Measurements from ENCODE around the gene ARMC10.

ARMC10 gene

GRCh38 chr7:103114576-103115008, 39.7 kb downstream of the ARMC10 start:
- Histone ChIP-seq H3K9ac (ENCODE audit: insufficient read length) (no peak overlapping the region), H3K4me3 (no peak overlapping the region), H3K27ac (no peak overlapping the region), H3K36me3 (ENCODE audit: insufficient read depth, low read length) (peaks cover 25% of the 10 kb centered on the region), H3K9me3 (ENCODE audit: low read depth, low read length) (no peaks in the 10 kb centered on the region)
- TF ChIP-seq EZH2 (IDR thresholded peaks at IDR 0.05), result no peak
- no peak for TF ChIP-seq FOXP2 (optimal IDR thresholded peaks at IDR 0.05; ENCODE audit: control extremely low read depth, extremely low read length, insufficient read depth)
- no peak for TF ChIP-seq POLR2AphosphoS5 (IDR thresholded peaks at IDR 0.05; ENCODE audit: borderline replicate concordance, low read depth, low read length)
- no peak for DNase-seq (ENCODE audit: low read depth, low spot score)

DNA sequence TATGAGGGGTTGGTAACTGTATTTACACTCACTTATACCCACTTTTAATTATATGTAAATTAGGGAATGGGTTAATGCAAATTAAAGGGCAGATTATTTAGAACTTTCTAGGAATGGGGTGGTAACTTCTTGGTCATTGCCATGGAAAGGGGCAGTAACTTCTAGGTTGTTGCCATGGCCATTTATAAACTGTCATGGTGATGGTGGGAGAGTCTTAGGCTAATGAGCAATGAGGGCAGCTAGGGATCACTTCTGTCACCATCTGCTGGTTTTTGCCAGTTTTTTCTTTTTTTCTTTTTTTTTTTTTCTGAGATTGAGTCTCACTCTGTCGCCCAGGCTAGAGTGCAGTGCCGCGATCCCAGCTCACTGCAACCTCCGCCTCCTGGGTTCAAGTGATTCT, 40.8 kb downstream of the ARMC10 start:
- Histone ChIP-seq H3K27ac (no peak overlapping the region), H3K4me3 (no peak overlapping the region), H3K9ac (ENCODE audit: insufficient read length) (no peak overlapping the region), H3K36me3 (ENCODE audit: insufficient read depth, low read length) (peaks cover 35% of the 10 kb centered on the region), H3K9me3 (ENCODE audit: low read depth, low read length) (no peaks in the 10 kb centered on the region)
- no peak for DNase-seq (ENCODE audit: low read depth, low spot score)
- TF ChIP-seq POLR2AphosphoS5 (IDR thresholded peaks at IDR 0.05; ENCODE audit: borderline replicate concordance, low read depth, low read length) (no peak), EZH2 (IDR thresholded peaks at IDR 0.05) (no peak)

GRCh38 chr7:103116511-103116910, 41.6 kb downstream of the ARMC10 start:
- Histone ChIP-seq H3K27ac (no peak overlapping the region), H3K9ac (ENCODE audit: insufficient read length) (no peak overlapping the region), H3K9me3 (ENCODE audit: low read depth, low read length) (no peaks in the 10 kb centered on the region), H3K36me3 (ENCODE audit: insufficient read depth, low read length) (peaks cover 42% of the 10 kb centered on the region), H3K4me3 (no peak overlapping the region)
- no peak for DNase-seq (ENCODE audit: low read depth, low spot score)
- no peak for TF ChIP-seq POLR2AphosphoS5 (IDR thresholded peaks at IDR 0.05; ENCODE audit: borderline replicate concordance, low read depth, low read length)

GRCh38 chr7:103116991-103117390, 42.1 kb downstream of the ARMC10 start:
- TF ChIP-seq POLR2AphosphoS5 (IDR thresholded peaks at IDR 0.05; ENCODE audit: borderline replicate concordance, low read depth, low read length) (no peak), EZH2 (IDR thresholded peaks at IDR 0.05) (no peak), FOXP2 (optimal IDR thresholded peaks at IDR 0.05; ENCODE audit: control extremely low read depth, extremely low read length, insufficient read depth) (no peak)
- DNase-seq (ENCODE audit: low read depth, low spot score), result no peak
- Histone ChIP-seq H3K27ac (no peak overlapping the region), H3K4me3 (no peak overlapping the region), H3K9me3 (ENCODE audit: low read depth, low read length) (no peaks in the 10 kb centered on the region), H3K36me3 (ENCODE audit: insufficient read depth, low read length) (peaks cover 47% of the 10 kb centered on the region), H3K9ac (ENCODE audit: insufficient read length) (no peak overlapping the region)

GRCh38 chr7:103117465-103117864, 42.5 kb downstream of the ARMC10 start:
- Histone ChIP-seq H3K36me3 (ENCODE audit: insufficient read depth, low read length) (peaks cover 52% of the 10 kb centered on the region), H3K9ac (ENCODE audit: insufficient read length) (no peak overlapping the region), H3K4me3 (no peak overlapping the region), H3K27ac (no peak overlapping the region), H3K9me3 (ENCODE audit: low read depth, low read length) (no peaks in the 10 kb centered on the region)
- no peak for DNase-seq (ENCODE audit: low read depth, low spot score)
- TF ChIP-seq FOXP2 (optimal IDR thresholded peaks at IDR 0.05; ENCODE audit: control extremely low read depth, extremely low read length, insufficient read depth), result no peak
- TF ChIP-seq POLR2AphosphoS5 (IDR thresholded peaks at IDR 0.05; ENCODE audit: borderline replicate concordance, low read depth, low read length), result no peak
- TF ChIP-seq EZH2 (IDR thresholded peaks at IDR 0.05), result no peak

GRCh38 chr7:103119791-103120291, 44.9 kb downstream of the ARMC10 start:
- DNase-seq (ENCODE audit: low read depth, low spot score), result no peak
- no peak overlapping the region for H3K27ac ChIP-seq
- H3K36me3 ChIP-seq (ENCODE audit: insufficient read depth, low read length), result peaks cover 56% of the 10 kb centered on the region
- H3K9me3 ChIP-seq (ENCODE audit: low read depth, low read length), result no peaks in the 10 kb centered on the region
- H3K9ac ChIP-seq (ENCODE audit: insufficient read length), result no peak overlapping the region
- no peak overlapping the region for H3K4me3 ChIP-seq
- no peak for TF ChIP-seq EZH2 (IDR thresholded peaks at IDR 0.05)
- TF ChIP-seq POLR2AphosphoS5 (IDR thresholded peaks at IDR 0.05; ENCODE audit: borderline replicate concordance, low read depth, low read length), result no peak
- no peak for TF ChIP-seq FOXP2 (optimal IDR thresholded peaks at IDR 0.05; ENCODE audit: control extremely low read depth, extremely low read length, insufficient read depth)

- Histone ChIP-seq H3K4me3 (no peak overlapping the region), H3K9me3 (ENCODE audit: low read depth, low read length) (no peaks in the 10 kb centered on the region), H3K9ac (ENCODE audit: insufficient read length) (no peak overlapping the region), H3K36me3 (ENCODE audit: insufficient read depth, low read length) (peaks cover 55% of the 10 kb centered on the region), H3K27ac (no peak overlapping the region)
- DNase-seq (ENCODE audit: low read depth, low spot score), result no peak
- TF ChIP-seq FOXP2 (optimal IDR thresholded peaks at IDR 0.05; ENCODE audit: control extremely low read depth, extremely low read length, insufficient read depth) (no peak), EZH2 (IDR thresholded peaks at IDR 0.05) (no peak)
Measured at GRCh38 chr7:103120362-103120761, 45.4 kb downstream of the ARMC10 start.

DNA sequence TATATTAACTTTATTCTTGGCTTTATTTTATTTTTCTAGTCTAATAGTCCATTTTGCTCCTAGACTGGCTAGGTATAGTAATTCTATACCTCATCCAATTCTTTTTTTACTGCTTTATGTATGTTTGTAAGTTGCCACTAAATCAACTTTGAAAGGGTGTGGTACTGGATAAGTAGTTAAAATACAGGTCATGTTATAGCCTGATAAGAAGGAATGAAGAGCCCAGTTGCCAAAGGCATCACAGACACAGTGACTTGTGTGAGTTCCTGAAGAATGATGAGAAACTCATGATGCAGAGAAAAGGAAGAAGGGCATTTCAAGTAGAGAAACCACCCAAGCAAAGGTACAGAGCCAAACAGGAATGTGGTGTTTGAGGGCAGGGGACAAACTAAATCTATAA, 46.7 kb downstream of the ARMC10 start:
- Histone ChIP-seq H3K36me3 (ENCODE audit: insufficient read depth, low read length) (peaks cover 63% of the 10 kb centered on the region), H3K27ac (no peak overlapping the region), H3K9me3 (ENCODE audit: low read depth, low read length) (no peaks in the 10 kb centered on the region), H3K4me3 (no peak overlapping the region), H3K9ac (ENCODE audit: insufficient read length) (no peak overlapping the region)
- DNase-seq (ENCODE audit: low read depth, low spot score), result no peak
- TF ChIP-seq EZH2 (IDR thresholded peaks at IDR 0.05), result no peak
- TF ChIP-seq FOXP2 (optimal IDR thresholded peaks at IDR 0.05; ENCODE audit: control extremely low read depth, extremely low read length, insufficient read depth), result no peak
- no peak for TF ChIP-seq POLR2AphosphoS5 (IDR thresholded peaks at IDR 0.05; ENCODE audit: borderline replicate concordance, low read depth, low read length)

GRCh38 chr7:103123529-103123928, 48.6 kb downstream of the ARMC10 start:
- no peak for DNase-seq (ENCODE audit: low read depth, low spot score)
- Histone ChIP-seq H3K36me3 (ENCODE audit: insufficient read depth, low read length) (peaks cover 77% of the 10 kb centered on the region), H3K27ac (no peak overlapping the region), H3K9me3 (ENCODE audit: low read depth, low read length) (no peaks in the 10 kb centered on the region), H3K9ac (ENCODE audit: insufficient read length) (no peak overlapping the region), H3K4me3 (no peak overlapping the region)
- no peak for TF ChIP-seq POLR2AphosphoS5 (IDR thresholded peaks at IDR 0.05; ENCODE audit: borderline replicate concordance, low read depth, low read length)
- TF ChIP-seq FOXP2 (optimal IDR thresholded peaks at IDR 0.05; ENCODE audit: control extremely low read depth, extremely low read length, insufficient read depth), result no peak
- TF ChIP-seq EZH2 (IDR thresholded peaks at IDR 0.05), result no peak
